Stimulated activated CD8-positive, alpha-beta memory T cell treated with anti-CD3 and anti-CD28 coated beads, Interleukin-4, amount 100 ng/mL, for 24 hours (primary cell): Measurements from ENCODE around the gene RCCD1.
"Not testable (repeated sequence)": the region's sequence is repeated elsewhere in the genome, so short reads cannot be mapped to it uniquely, and the experiment has no call there.

Experiments used
- DNase-seq: peaks from one replicate; pipeline ENCODE4 v3.0.0-alpha.2; 2020; ENCODE audit warnings: low read depth

Gene RCCD1, protein sequence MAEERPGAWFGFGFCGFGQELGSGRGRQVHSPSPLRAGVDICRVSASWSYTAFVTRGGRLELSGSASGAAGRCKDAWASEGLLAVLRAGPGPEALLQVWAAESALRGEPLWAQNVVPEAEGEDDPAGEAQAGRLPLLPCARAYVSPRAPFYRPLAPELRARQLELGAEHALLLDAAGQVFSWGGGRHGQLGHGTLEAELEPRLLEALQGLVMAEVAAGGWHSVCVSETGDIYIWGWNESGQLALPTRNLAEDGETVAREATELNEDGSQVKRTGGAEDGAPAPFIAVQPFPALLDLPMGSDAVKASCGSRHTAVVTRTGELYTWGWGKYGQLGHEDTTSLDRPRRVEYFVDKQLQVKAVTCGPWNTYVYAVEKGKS

GRCh38 chr15:90954712-90955623, at the start of gene RCCD1:
Gene RCCD1 (plus strand): TSS chr15:90954884. CDS start chr15:90956735, 1,851 bp downstream.
- DNase-seq, result peak; percentile 85

DNA sequence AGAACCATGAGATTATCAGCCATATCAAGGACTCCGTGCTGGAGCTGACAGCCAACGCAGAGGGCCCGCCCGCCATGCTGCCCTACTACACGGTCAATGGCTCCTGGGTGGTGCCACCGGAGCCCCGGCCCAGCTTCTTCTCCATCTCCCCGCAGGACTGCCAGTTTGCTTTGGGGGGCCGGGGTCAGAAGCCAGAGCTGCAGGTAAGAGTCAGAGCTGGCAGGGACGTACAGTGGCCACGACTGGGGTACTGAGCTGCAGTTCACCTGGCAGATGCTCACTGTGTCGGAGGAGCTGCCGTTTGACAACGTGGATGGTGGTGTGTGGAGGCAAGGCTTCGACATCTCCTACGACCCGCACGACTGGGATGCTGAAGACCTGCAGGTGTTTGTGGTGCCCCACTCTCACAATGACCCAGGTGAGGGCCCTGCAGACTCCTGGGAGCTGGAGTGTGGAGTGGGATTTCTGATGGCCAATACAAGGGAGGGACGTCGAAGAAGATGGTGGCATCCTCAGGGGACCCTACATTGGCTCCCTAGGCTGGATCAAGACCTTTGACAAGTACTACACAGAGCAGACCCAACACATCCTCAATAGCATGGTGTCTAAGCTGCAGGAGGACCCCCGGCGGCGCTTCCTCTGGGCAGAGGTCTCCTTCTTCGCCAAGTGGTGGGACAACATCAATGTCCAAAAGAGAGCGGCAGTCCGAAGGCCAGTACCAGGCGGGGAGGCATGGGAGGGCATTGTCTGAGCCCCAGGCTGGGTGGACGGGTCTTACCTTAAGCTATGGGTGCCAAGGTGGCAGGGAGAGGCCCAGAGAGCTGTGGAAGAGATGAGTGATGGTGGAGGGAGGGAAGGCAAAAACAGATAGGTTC, 49.1 kb upstream of the RCCD1 start:
- DNase-seq, result no peak

DNA sequence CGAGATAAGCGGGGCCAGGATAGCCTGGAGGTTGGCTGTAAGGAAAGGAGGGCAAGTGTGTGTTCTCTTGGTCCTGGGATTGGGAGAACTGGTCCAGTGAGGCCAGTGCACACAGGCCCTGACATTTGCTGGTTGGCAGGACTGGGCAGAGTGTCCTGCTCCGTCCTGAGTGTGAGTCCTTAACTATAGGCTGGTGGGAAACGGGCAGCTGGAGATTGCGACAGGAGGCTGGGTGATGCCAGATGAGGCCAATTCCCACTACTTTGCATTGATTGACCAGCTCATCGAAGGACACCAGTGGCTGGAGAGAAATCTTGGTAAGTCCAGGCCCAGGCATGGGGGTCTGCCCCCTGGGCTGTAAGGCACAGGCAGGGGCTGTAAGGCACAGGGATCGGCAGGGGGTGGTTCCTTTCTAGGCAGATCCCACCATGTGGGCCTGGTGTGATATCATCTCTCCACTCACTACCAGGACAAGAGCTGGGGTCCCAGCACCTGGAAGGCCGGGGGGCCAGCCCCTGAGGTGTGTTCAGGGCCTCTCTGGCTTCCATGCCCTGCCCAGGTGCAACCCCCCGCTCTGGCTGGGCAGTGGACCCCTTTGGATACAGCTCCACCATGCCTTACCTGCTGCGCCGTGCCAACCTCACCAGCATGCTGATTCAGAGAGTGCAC, 48.4 kb upstream of the RCCD1 start:
- no peak for DNase-seq

GRCh38 chr15:90907051-90907660, 47.5 kb upstream of the RCCD1 start:
- no peak for DNase-seq

DNA sequence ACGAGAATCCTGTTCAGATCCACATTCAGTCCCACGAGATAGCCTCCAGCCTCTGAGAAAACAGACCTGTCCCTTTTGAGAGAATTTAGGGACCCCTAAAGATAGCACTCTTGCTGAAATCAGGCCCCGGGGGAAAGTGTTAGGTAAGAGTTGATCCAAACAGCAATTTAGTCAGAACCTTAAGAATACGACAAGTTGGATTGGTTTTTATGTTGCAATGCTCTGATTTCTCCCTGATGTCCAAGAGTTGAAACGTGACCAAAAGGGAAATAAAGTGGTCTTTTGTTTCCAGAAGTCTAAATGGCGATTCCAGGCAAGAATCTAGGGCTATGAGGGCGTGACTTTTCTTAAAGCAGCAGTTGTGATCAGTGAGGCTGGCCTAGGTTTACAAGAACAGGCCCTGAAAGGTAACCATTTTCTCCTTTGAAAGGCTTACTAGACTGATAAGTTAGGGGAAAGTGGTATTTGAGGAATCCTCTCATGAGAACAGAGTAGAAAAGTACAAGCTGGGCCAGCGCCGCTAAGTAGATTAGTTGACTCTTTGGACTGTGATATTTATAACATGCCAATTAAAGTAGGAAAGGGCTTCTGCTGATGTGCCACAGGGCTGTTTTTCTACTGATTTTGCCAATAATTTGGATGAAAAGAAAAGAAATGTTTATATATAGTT, 46.7 kb upstream of the RCCD1 start:
- no peak for DNase-seq

GRCh38 chr15:90909449-90909848, 45.2 kb upstream of the RCCD1 start:
- DNase-seq, result not testable (repeated sequence)

DNA sequence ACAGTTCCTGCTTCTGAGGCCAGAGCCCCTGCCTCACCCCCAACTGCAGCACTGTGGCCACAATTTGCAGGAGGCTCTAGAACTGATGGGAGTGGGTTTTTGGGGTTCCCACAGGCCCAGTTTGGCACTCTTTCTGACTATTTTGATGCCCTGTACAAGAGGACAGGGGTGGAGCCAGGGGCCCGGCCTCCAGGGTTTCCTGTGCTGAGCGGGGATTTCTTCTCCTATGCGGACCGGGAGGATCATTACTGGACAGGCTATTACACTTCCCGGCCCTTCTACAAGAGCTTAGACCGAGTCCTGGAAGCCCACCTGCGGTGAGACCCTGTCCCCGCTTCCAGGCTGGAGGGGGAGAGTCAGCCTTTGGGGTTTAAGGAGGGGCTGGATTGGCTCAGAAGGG, 44.7 kb upstream of the RCCD1 start:
- no peak for DNase-seq

DNA sequence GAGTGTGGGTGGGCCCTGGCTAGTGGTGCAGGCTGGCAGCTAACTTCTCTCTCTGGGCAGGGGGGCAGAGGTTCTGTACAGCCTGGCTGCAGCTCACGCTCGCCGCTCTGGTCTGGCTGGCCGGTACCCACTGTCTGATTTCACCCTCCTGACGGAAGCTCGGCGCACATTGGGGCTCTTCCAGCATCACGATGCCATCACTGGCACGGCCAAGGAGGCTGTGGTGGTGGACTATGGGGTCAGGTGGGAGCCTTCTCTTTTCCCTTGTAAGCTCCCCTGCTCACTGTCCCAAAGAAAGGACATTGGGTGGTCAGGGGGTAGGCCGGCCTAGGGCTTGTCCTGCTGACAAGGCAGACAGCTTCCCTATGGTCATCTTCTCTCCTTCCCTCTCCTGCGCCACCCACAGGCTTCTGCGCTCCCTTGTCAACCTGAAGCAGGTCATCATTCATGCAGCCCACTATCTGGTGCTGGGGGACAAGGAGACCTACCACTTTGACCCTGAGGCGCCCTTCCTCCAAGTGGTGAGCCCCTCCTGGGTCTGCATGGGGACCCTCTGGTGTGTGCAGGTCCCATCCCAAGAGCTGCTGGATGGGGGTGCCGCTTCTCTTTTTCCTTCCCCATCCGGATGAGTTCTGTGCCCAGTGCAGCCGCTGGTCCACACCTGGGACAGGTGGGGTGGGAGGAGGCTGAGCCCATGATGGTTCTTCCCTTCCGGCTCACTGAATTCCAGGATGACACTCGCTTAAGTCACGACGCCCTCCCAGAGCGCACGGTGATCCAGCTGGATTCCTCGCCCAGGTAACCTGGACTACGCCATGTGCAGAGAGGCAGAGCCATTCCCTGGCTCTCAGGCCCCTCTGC, 44.0 kb upstream of the RCCD1 start:
- DNase-seq, result no peak

- DNase-seq, result no peak
Measured at GRCh38 chr15:90911302-90911623, 43.4 kb upstream of the RCCD1 start.

DNA sequence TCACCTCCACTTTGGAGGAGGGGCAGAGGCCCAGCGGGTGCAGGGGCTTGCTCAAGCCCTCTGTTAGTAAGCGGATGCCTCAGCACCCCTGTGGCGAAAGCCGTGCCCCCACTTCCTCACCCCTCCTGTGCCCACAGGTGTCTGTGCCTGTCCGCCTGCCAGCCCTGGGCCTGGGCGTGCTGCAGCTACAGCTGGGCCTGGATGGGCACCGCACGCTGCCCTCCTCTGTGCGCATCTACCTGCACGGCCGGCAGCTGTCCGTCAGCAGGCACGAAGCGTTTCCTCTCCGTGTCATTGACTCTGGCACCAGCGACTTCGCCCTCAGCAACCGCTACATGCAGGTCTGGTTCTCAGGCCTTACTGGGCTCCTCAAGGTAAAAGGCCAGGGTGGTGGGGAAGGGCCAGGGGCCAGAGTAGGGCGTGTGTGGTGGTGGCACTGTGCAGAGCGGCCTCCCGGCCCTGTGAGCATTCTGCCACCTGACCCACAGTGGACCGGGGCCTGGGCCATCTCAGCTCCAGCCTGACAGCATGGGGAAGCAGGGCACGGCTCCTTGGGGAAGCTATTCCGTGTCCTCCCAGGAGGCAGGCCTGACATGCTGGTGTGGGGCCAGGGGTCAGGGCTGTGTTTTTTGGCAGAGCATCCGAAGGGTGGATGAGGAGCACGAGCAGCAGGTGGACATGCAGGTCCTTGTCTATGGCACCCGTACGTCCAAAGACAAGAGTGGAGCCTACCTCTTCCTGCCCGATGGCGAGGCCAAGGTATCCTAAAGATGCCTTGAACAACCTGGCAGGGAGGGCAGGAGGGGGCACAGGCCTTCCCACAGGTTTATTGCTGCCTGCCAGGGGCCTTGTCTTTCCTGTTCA, 42.5 kb upstream of the RCCD1 start:
- no peak for DNase-seq

GRCh38 chr15:90912770-90913075, 42.0 kb upstream of the RCCD1 start:
- DNase-seq, result no peak

DNA sequence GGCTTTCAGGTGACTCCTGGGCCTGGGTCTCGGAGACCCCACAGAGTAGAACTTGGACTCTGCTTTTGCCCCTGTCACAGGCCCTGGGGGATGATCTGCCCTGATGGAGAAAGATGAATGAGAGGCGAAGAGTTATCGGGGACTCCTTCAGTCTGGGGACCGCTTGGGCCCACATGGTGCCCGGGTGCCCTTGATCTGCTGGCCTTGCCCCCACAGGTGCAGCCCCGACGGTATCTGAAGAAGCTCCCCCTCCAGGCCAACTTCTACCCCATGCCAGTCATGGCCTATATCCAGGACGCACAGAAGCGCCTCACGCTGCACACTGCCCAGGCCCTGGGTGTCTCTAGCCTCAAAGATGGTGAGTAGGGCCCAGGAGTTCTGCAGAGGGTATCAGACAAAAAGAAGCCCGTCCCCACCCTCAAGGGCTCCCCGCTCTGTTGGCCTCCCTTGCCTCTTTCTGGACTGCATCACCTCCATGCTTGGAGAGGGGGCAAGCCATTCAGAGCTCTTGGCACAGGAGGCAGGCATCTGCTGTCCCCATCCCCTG, 41.2 kb upstream of the RCCD1 start:
- DNase-seq, result no peak

DNA sequence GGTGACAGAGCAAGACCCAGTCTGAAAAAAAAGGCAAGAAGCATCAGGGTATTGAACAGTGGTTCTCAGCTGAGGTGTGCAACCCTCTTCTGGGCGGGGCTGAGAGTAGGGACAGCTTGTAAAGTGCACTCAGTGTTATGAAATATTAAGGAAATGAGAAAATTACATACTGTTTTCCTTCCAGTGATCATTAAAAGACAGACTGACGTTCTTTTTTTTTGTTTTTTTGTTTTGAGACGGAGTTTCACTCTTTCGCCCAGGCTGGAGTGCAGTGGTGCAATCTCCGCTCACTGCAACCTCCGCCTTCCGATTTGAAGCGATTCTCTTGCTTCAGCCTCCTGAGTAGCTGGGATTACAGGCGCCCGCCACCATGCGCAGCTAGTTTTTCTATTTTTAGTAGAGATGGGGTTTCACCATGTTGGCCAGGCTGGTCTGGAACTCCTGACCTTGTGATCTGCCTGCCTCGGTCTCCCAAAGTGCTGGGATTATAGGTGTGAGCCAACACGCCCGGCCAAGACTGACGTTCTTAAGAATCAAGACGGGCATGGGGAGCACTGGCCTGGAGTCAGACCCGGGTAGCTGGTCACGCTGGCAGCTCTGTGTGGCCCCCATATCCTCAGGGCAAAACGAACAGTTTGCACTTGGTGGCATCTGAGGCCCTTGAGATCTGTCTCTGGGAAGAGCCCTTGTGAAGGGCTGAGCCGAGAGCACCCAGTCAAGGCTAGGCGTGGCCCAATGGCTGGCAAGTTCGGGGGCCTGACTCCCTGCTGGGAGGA, 40.2 kb upstream of the RCCD1 start:
- no peak for DNase-seq

- DNase-seq, result no peak
Measured at GRCh38 chr15:90915216-90915807, 39.4 kb upstream of the RCCD1 start.

DNA sequence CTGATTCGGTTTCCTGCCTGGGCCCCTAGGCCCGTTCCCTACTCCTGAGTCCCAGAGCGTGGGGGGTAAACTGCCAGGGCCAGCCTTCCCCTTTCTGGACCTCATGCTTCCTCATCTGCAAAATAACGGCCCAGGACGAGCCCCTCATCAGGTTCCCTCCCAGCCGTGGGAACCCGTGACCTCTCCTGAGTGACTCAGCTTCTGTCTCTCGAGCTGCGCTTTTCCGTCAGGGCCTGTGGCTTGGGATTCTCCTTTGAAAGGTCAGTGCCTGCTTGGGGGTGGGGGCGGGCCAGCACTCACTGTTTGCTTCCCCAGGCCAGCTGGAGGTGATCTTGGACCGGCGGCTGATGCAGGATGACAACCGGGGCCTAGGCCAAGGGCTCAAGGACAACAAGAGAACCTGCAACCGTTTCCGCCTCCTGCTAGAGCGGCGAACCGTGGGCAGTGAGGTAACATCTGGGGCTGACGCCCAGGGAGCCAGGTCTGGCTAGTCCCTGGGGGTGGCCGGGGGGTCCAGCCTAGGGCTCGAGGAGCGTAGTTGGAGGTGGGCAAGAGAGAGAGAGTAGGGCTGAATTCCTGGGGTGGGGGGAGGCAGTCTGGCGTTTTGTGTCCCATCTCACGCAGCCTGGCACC, 38.8 kb upstream of the RCCD1 start:
- DNase-seq, result no peak

DNA sequence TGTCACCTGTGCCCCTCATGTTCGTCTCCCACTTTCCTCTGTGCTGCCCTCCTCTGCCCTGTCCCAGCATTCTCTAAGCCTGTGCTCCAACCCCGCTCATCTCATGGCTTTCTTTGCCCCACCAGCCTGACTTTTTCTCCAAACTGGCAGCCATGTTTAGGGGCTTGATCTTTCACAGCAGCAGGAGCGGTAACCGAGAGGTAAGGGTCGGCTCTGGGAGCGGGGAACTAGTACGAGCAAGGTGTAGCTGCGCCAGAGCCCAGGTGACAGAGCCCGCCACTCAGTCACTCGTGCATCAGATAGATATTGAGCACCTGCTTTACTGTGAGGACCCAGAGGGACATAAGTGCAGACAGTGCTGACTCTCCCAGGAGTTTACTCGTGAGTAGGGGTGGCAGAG, 38.2 kb upstream of the RCCD1 start:
- DNase-seq, result no peak

- DNase-seq, result no peak
Measured at GRCh38 chr15:90917569-90917968, 37.1 kb upstream of the RCCD1 start.
